ENCODE results near the gene TM7SF2.
A peak's percentile ranks its signal among the peaks of the same experiment; 100 is the strongest.

TM7SF2 gene

DNA sequence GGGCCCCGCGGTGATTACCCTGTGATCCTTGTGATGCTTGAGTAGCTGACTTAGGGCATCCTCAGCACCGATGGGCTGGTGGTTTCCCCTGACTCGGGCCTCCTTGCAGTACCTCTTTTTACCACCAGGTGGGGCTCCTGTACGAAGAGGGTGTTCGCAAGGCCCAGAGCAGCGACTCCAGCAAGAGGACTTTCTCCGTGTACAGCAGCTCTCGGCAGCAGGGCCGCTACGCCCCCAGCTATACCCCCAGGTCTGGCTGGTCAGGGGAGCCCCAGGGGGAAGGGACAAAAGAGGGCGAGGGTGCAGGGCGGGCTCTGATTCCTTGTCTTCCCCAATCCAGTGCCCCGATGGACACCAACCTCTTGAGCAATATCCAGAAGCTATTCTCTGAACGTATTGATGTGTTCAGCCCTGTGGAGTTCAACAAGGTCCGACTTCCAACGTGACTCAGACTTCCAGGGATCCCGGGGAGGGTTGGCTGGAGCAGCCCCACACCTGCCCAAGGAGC lies 1.3 kb upstream of the TM7SF2 start:
- H3K9ac ChIP-seq (ENCODE audit: low read length), result no peak overlapping the region

GRCh38 chr11:65111159-65111743 lies 421 bp upstream of the TM7SF2 start:
- no peaks in the 10 kb centered on the region for H3K9me3 ChIP-seq (ENCODE audit: insufficient read depth, low read length)
- H2AFZ ChIP-seq (ENCODE audit: low read depth, low read length), result no peak overlapping the region
- peak overlapping the region; percentile 41 for H3K4me3 ChIP-seq (ENCODE audit: low read length)
- H3K27ac ChIP-seq (ENCODE audit: low read length), result no peak overlapping the region
- TF ChIP-seq EZH2phosphoT487 (IDR thresholded peaks at IDR 0.05; ENCODE audit: low read depth), result no peak
- TF ChIP-seq, protein P1, sequence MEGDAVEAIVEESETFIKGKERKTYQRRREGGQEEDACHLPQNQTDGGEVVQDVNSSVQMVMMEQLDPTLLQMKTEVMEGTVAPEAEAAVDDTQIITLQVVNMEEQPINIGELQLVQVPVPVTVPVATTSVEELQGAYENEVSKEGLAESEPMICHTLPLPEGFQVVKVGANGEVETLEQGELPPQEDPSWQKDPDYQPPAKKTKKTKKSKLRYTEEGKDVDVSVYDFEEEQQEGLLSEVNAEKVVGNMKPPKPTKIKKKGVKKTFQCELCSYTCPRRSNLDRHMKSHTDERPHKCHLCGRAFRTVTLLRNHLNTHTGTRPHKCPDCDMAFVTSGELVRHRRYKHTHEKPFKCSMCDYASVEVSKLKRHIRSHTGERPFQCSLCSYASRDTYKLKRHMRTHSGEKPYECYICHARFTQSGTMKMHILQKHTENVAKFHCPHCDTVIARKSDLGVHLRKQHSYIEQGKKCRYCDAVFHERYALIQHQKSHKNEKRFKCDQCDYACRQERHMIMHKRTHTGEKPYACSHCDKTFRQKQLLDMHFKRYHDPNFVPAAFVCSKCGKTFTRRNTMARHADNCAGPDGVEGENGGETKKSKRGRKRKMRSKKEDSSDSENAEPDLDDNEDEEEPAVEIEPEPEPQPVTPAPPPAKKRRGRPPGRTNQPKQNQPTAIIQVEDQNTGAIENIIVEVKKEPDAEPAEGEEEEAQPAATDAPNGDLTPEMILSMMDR (IDR thresholded peaks at IDR 0.05; ENCODE audit: low read depth, low read length), result no peak
- peaks cover 17% of the 10 kb centered on the region for H3K79me2 ChIP-seq (ENCODE audit: low read length)
- peak overlapping the region; percentile 65 for H3K4me2 ChIP-seq (ENCODE audit: low read length)
- no peaks in the 10 kb centered on the region for H3K27me3 ChIP-seq (ENCODE audit: low read depth, low read length)
- peaks cover 24% of the 10 kb centered on the region for H3K4me1 ChIP-seq (ENCODE audit: low read length)
- H3K9ac ChIP-seq (ENCODE audit: low read length), result no peak overlapping the region
- H3K36me3 ChIP-seq (replicated peaks; ENCODE audit: low read depth, low read length), result peaks cover 19% of the 10 kb centered on the region
- peaks cover 5% of the 10 kb centered on the region for H4K20me1 ChIP-seq (ENCODE audit: insufficient read depth, low read length)

More for the DNA sequence above, 1.3 kb upstream of the TM7SF2 start:
- Histone ChIP-seq H3K4me2 (ENCODE audit: low read length) (peak overlapping the region; percentile 41), H3K4me3 (ENCODE audit: low read length) (no peak overlapping the region; the same call in 1 of the 2 replicates), H3K4me1 (ENCODE audit: low read length) (peaks cover 21% of the 10 kb centered on the region), H3K79me2 (ENCODE audit: low read length) (peaks cover 11% of the 10 kb centered on the region), H3K27me3 (ENCODE audit: low read depth, low read length) (no peaks in the 10 kb centered on the region), H4K20me1 (ENCODE audit: insufficient read depth, low read length) (peaks cover 5% of the 10 kb centered on the region), H3K27ac (ENCODE audit: low read length) (peak overlapping the region; percentile 20; the same call in 1 of the 2 replicates), H2AFZ (ENCODE audit: low read depth, low read length) (no peak overlapping the region), H3K9me3 (ENCODE audit: insufficient read depth, low read length) (no peaks in the 10 kb centered on the region), H3K36me3 (replicated peaks; ENCODE audit: low read depth, low read length) (peaks cover 19% of the 10 kb centered on the region)
- TF ChIP-seq, protein P1 (IDR thresholded peaks at IDR 0.05; ENCODE audit: low read depth, low read length), result peak; percentile 92
- TF ChIP-seq EZH2phosphoT487 (IDR thresholded peaks at IDR 0.05; ENCODE audit: low read depth), result no peak

GRCh38 chr11:65112546-65113360 lies 1.1 kb downstream of the TM7SF2 start:
- peak overlapping the region; percentile 90 for H3K4me2 ChIP-seq (ENCODE audit: low read length)
- peaks cover 19% of the 10 kb centered on the region for H3K36me3 ChIP-seq (replicated peaks; ENCODE audit: low read depth, low read length)
- peaks cover 31% of the 10 kb centered on the region for H3K4me1 ChIP-seq (ENCODE audit: low read length)
- no peaks in the 10 kb centered on the region for H3K9me3 ChIP-seq (ENCODE audit: insufficient read depth, low read length)
- no peaks in the 10 kb centered on the region for H3K27me3 ChIP-seq (ENCODE audit: low read depth, low read length)
- H2AFZ ChIP-seq (ENCODE audit: low read depth, low read length), result peak overlapping the region; percentile 66
- H3K4me3 ChIP-seq (ENCODE audit: low read length), result peak overlapping the region; percentile 87
- peak overlapping the region; percentile 85 for H3K9ac ChIP-seq (ENCODE audit: low read length)
- H3K79me2 ChIP-seq (ENCODE audit: low read length), result peaks cover 28% of the 10 kb centered on the region
- peak overlapping the region; percentile 62 for H3K27ac ChIP-seq (ENCODE audit: low read length)
- peaks cover 5% of the 10 kb centered on the region for H4K20me1 ChIP-seq (ENCODE audit: insufficient read depth, low read length)
- TF ChIP-seq, protein P1 (IDR thresholded peaks at IDR 0.05; ENCODE audit: low read depth, low read length), result peak; percentile 95
- TF ChIP-seq EZH2phosphoT487 (IDR thresholded peaks at IDR 0.05; ENCODE audit: low read depth), result no peak

DNA sequence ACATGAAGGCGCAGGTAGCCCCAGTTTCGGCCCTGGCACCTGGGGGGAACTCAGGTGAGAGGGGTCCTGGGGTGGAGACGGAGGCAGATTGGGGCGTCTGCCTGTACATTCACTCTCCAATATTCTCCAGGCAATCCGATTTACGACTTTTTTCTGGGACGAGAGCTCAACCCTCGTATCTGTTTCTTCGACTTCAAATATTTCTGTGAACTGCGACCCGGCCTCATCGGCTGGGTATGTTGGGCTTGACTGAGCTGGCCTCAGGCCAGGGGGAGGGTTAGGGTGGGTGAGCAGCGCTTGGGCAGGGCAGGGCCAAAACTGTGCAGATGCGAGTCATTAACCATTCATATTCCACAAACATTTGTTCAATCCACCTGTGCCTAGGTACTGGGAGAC lies 1.7 kb downstream of the TM7SF2 start:
- H3K9ac ChIP-seq (ENCODE audit: low read length), result peak overlapping the region; percentile 85; the same call in 1 of the 2 replicates
- peaks cover 31% of the 10 kb centered on the region for H3K4me1 ChIP-seq (ENCODE audit: low read length)
- H3K27me3 ChIP-seq (ENCODE audit: low read depth, low read length), result no peaks in the 10 kb centered on the region
- H4K20me1 ChIP-seq (ENCODE audit: insufficient read depth, low read length), result peaks cover 5% of the 10 kb centered on the region
- no peak overlapping the region for H3K27ac ChIP-seq (ENCODE audit: low read length)
- H3K79me2 ChIP-seq (ENCODE audit: low read length), result peaks cover 28% of the 10 kb centered on the region
- no peaks in the 10 kb centered on the region for H3K9me3 ChIP-seq (ENCODE audit: insufficient read depth, low read length)
- peak overlapping the region; percentile 90 for H3K4me2 ChIP-seq (ENCODE audit: low read length)
- no peak overlapping the region for H2AFZ ChIP-seq (ENCODE audit: low read depth, low read length)
- peaks cover 21% of the 10 kb centered on the region for H3K36me3 ChIP-seq (replicated peaks; ENCODE audit: low read depth, low read length)
- peak overlapping the region; percentile 87 for H3K4me3 ChIP-seq (ENCODE audit: low read length)
- TF ChIP-seq EZH2phosphoT487 (IDR thresholded peaks at IDR 0.05; ENCODE audit: low read depth), result no peak
- TF ChIP-seq, protein P1 (IDR thresholded peaks at IDR 0.05; ENCODE audit: low read depth, low read length), result no peak

Data from OCI-LY3 (cell line).